GM21447 (cell line): ENCODE results near the gene SEL1L3.
"Not testable (repeated sequence)": the region's sequence is repeated elsewhere in the genome, so short reads cannot be mapped to it uniquely, and the experiment has no call there.

ENCODE experiments used
- ATAC-seq: cut with Tn5 transposase; IDR thresholded peaks from one replicate; pipeline ENCODE4 v1.9.1; 2021; ENCODE audit not compliant: unreplicated experiment

The SEL1L3 gene

GRCh38 chr4:25879991-25880651 is 17.3 kb upstream of the SEL1L3 start:
- no peak for ATAC-seq

DNA sequence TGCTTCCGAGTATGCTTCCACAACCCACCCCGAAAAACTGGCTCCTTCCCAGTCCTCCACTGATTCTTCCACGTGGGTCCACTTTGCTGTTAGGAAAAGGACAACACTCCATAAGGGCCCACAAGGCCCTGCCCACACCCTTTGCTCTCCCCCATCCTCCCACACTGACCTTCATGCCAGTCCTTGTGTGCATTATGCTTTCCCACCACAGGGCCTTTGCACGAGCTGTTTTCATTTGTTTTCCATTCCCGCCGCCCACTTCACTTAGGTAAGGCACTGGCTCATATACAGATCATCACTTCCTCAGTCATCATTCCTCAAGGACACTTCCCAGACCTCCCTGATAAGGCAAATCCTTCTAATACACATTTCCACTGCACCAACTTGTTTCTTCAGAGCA is 16.8 kb upstream of the SEL1L3 start:
- no peak for ATAC-seq

DNA sequence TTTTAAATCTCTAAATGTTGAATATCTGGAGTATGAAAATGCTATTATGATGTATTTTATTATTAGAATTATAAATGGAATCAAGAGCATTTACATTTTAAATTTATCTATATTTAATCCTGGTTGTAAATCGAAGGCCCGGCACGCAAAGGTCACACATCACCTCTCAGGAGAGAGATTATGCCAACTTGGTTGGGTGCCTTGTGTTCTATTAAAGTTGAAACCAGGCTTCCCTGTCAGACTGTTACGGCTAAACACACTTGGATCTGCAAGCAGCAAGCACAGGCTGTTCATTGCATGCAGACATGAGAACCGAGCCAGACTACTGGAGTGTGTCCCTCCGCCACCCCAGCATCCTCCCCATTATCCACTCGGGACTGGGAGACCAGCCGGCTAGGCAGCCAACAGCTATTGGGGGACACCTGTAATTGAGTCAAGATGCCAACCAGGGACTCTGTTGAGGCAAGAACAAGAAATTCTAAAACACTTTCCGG is 16.4 kb upstream of the SEL1L3 start:
- no peak for ATAC-seq

DNA sequence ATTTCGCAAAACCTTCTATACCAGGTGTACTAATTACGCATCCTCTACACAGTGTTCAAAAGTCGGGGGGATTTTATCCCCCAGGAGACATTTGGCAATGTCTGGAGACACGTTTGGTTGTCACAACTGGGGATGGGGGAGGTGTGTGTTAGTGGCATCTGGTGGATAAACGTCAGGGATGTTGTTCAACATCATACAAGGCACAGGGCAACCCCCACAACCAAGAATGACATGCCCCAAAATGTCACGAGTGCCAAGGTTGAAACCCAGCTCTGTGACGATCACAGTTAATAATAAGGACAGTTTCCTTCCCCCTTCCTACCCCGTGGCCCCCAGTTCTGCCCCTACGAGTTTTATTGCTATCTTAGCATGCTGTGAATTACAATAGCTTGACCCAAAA is 15.9 kb upstream of the SEL1L3 start:
- no peak for ATAC-seq

GRCh38 chr4:25875281-25875745 is 12.5 kb upstream of the SEL1L3 start:
- peak; percentile 69 for ATAC-seq

DNA sequence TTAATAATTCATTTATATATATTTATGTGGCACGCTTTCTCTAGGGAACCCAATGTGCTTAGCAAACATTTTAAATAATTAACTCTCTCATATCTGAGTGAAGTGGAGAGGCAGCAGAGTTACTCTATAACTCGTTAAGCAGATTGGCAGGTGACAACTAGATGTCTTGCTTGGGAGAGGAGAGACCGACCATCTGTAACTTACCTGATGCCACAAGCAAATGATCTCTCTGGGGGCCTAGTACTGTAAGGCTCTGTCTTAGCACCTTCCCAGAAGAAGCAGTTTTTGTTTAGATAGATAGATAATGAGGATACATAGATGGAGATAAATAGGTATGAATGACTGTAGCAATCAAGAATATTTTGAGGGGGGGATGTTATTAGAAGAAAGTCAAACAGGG is 11.9 kb upstream of the SEL1L3 start:
- peak; percentile 59 for ATAC-seq

DNA sequence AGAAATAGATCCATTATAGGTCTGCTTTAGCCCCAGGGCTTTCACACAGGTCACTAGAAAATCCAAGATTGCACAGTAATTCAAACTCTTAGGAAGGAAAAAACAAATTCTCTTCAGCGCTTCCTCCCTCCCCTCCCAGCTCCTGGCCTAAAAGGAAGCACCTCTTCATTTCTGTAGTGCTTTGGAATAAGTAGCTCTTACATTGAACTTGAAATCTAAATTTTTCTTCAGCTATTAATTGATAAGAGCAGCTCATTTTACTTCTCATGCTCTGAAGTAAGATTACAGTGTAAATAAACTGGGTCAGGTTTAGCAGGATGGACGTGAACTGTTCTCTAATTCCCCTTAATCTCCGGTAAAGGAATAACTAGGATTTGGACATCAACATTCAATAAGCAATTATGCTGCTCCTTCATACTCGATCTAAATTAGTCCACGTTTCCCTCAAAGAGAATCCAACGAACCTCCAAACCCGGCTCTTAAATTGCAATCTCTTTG is 10.9 kb upstream of the SEL1L3 start:
- no peak for ATAC-seq

DNA sequence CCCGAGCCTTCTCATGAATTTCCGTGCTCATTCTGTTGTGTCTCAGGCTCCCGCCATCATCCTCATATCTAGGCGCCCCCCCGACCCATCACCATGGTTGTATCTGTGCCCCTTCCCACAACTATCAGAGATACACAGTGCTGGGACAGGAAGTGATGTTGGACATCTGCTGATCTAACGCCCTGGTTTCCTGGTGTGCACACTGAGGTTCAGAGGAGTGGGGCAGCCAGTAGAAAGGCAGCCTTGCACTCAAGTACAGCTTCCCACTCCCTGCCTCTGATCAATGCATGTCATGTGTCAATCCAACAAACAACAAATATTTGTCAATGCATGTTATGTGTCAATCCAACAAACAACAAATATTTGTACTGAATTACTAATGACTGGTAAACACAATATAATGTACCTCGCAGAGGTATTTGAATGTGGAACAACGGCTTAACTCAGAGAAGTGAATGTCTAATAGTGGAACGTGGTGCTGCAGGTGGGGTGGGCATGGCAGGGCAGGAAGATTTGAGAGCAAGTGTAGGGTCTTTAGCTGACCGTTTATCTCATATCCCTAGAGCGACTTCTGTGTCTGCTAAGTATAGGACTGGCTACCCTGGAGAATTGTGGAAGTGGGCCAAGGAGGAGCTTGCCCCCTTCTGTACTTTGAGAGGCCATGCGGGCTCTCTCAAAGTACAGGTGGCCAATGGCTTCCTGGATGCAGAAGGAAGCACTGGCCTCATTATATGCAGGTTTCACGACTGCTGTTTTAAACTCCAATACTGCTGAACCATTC is 10.3 kb upstream of the SEL1L3 start:
- ATAC-seq = no peak

DNA sequence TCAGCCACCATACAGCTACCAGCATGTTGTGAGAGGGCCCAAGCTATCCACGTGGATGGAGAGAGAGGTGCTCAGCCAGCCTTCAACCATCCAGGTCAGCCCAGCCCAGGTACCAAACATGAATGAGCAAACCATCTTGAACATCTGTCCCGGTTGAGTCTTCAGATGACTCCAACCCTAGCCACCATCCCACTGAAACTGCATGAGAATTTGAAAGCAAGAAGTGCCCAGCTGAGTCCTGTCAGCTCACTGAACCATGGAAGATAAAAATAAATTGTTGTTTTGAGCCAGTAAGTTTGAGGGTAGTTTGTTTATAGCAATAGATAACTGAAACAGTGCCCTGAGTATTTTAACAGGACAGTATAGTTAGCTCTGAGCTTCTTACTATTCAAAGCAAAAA is 7.3 kb upstream of the SEL1L3 start:
- peak; percentile 35 for ATAC-seq

GRCh38 chr4:25867781-25868294 is 5.0 kb upstream of the SEL1L3 start:
- ATAC-seq = no peak

- ATAC-seq = not testable (repeated sequence)
Measured at GRCh38 chr4:25866401-25866800, 3.6 kb upstream of the SEL1L3 start.

- no peak for ATAC-seq
Measured at GRCh38 chr4:25865586-25865985, 2.8 kb upstream of the SEL1L3 start.

DNA sequence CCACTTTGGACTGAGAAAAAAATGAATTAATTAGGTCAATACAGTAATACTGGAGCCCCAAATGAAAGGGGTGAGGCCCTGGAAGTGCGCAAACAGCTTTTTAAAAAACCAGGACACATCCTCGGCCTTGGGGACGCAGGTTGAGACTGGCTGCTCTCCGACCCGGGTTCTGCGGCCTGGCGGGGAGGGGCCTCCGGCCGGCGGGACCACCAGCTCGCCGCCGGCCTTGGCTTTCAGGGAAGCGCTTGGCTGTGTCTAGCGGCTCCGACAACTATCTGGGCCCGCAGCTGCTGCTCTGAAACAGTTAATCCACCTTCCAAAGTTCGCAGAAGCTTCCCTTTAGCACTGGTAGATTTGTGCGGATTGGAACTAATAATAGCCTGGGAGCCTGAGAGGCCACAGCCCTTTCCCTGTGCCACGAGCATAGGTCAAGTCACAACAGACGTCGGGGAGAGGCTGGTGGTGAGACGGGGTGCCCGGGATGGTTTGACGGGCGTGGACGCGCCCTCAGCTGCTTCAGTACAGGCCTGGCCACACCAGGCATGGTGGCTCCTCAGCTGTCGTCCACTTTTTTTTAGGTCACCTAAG is 1.1 kb upstream of the SEL1L3 start:
- no peak for ATAC-seq

DNA sequence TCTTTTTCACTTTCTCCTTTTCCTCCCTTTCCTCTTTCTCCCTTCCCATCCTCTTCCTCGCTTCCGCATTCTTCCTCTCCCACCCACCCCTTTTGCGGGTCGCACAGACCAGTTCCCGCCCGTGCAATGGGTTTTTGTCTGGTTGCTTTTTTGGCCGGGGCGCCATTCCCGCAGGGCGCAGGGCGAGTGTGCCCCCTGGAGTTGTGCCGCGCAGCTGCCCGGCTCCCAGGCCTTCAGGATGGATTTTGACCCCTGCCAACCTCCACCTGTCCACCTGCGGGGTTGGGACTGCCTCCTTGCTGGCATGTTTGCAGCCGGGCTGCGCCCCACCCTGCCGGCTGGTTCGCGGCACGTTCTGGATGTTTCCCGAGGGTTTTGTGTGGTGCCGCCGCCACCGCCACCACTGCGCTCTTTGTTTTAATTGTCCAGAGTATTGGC is 578 bp upstream of the SEL1L3 start:
- ATAC-seq = no peak

DNA sequence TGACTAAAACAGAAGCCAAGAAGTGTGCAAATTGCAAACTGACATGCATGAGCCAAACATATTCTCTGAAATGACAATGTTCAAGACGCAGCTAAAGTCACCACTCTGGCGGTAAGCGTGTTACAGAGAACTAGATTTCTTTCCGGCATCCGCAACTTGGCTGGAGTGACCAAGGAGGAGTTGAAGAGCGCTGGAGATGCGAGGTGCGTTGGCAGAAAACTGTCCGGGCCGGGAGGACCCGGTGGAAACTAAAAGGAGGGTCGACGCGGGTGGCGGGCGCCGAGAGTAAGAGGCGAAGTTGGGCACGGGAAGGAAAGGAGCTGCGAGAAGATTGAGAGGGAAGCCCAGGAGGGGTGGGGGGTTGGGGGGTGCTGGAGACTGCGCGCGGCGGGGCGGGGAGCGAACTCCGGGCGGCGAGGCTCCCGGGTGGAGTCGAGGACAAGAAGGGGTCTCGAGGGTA is 807 bp downstream of the SEL1L3 start:
- ATAC-seq = peak; percentile 2

GRCh38 chr4:25861280-25861950 is 1.4 kb downstream of the SEL1L3 start:
- no peak for ATAC-seq

DNA sequence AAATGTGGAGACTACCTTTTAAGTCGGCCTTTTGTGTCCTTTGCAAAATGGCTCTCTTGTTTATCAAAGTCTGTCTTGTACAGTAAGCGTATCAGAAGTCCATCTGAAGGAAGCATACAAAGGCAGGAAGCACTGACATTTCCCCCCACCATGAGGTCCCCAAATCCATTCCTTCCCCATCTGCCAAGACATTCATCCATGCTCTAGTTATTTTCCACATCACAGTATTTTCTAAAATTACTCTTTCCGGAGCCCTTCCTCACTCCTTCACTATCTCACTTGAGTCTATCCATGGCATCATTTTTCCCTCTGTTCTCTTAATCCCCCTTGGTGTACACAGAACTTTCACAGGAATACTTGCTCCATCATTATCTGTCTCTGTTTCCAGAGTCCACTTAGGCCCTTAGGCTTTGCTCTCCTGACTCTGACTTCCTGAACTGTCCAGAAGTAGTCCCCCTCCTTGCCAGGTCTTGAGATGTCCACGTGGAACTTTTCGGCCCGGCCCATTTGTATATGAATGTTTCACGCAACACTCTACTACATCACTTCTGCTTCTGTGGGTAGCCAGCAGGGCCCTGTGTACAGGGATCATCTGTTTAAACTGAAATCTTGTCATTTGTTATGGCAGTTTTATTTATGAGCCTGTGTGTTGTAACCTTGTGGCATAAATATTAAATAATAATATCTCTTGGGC is 2.1 kb downstream of the SEL1L3 start:
- ATAC-seq = peak; percentile 32

DNA sequence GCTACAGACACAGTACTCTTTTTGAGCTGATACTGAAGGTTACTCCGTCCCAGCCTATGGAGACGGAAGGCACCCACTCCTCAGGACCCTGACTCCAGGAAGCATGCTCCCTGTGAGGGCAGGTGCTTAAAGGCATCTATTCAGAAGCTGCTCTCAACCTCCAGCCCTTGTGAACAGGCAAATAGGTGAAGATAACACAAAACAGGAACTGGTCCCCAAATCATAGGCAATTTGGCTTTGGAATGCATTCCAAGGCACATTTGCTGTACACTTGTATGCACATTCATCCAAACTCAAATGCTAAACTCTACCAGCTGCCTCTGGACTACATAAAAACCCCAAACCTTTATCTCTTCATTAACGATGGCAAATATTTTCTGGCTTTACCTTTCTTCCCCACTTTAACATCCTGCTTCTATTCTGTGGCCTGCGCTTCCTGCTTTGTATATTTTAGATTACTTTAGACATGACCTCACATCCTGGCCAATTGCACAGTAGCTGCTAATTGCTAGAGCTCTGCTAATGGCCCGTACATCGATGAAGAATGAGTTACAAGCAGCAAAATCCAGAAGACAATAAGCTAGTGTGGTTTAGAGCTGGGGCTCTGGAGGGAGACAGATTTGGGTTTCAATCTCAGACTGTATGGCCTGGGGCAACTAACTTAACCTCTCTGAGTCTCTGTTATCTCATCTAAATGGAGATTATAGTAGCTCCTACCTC is 3.2 kb downstream of the SEL1L3 start:
- peak; percentile 44 for ATAC-seq

GRCh38 chr4:25857851-25858400 is 4.9 kb downstream of the SEL1L3 start:
- no peak for ATAC-seq
